Measurements from ENCODE around the gene MLLT3.

DNA sequence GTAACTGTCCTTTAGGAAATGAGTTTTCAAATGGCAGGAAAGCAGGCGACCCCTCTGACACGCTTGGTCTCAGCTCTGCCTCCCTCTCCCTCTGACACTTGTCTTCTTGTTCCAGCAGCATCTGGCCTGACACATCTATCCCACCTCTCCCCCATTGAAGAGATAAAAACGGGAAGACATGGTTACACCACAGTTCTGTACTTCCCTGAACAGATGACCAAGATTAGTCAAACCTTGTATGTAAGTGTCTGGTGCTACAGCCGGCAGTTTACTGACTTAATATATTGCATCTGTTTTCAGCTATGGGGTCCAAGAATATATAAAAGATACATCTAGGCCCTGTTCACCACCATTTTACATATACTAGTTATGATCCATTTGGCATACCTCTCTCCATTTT, 29.6 kb upstream of the MLLT3 start:
- no peak for TF ChIP-seq POLR2AphosphoS5 (IDR thresholded peaks at IDR 0.05; ENCODE audit: low read depth, low read length)
- TF ChIP-seq TAF1 (IDR thresholded peaks at IDR 0.05; ENCODE audit: borderline replicate concordance, low read depth, low read length), result no peak

Measured in GM12892 (cell line).